GM08714 (cell line): ENCODE data around the gene IKZF1.

Experiments used
- H3K4me3 ChIP-seq: fragments of 200-500 bp; sonication (Bioruptor generic); 2 replicates; pipeline ENCODE4 v1.5.1; 2014; ENCODE audit warnings: mild to moderate bottlenecking, low read length, inconsistent platforms
- ZNF274 ChIP-seq: IDR thresholded peaks from 2 replicates; pipeline ENCODE4 v1.6.1; 2012; ENCODE audit warnings: mild to moderate bottlenecking, low read depth, low read length

The IKZF1 gene

GRCh38 chr7:50308532-50309385 is 4.2 kb downstream of the IKZF1 start:
- H3K4me3 ChIP-seq, result peak overlapping the region; percentile 98
- TF ChIP-seq ZNF274, result no peak

- peak overlapping the region; percentile 98 for H3K4me3 ChIP-seq
- TF ChIP-seq ZNF274, result no peak
Measured at GRCh38 chr7:50309721-50310120, 5.2 kb downstream of the IKZF1 start.

GRCh38 chr7:50310361-50310760 is 5.8 kb downstream of the IKZF1 start:
- no peak for TF ChIP-seq ZNF274
- H3K4me3 ChIP-seq, result peak overlapping the region; percentile 98

GRCh38 chr7:50310956-50311355 is 6.4 kb downstream of the IKZF1 start:
- TF ChIP-seq ZNF274, result no peak
- peak overlapping the region; percentile 98; the same call in 1 of the 2 replicates for H3K4me3 ChIP-seq

- H3K4me3 ChIP-seq, result peak overlapping the region; percentile 66
- TF ChIP-seq ZNF274, result no peak
Measured at GRCh38 chr7:50312250-50313162, 8.0 kb downstream of the IKZF1 start.

GRCh38 chr7:50314836-50315592 is 10.5 kb downstream of the IKZF1 start:
- no peak overlapping the region for H3K4me3 ChIP-seq
- no peak for TF ChIP-seq ZNF274

- TF ChIP-seq ZNF274, result no peak
- H3K4me3 ChIP-seq, result peak overlapping the region; percentile 20; the same call in 1 of the 2 replicates
Measured at GRCh38 chr7:50315739-50316671, 11.5 kb downstream of the IKZF1 start.

GRCh38 chr7:50317221-50317678 is 12.7 kb downstream of the IKZF1 start:
- TF ChIP-seq ZNF274, result no peak
- H3K4me3 ChIP-seq, result no peak overlapping the region

- no peak for TF ChIP-seq ZNF274
- H3K4me3 ChIP-seq, result peak overlapping the region; percentile 27; the same call in 1 of the 2 replicates
Measured at GRCh38 chr7:50317697-50318669, 13.5 kb downstream of the IKZF1 start.

GRCh38 chr7:50321487-50322067 is 17.1 kb downstream of the IKZF1 start:
- peak overlapping the region; percentile 50; the same call in 1 of the 2 replicates for H3K4me3 ChIP-seq
- TF ChIP-seq ZNF274, result no peak

GRCh38 chr7:50324113-50324512 is 19.6 kb downstream of the IKZF1 start:
- TF ChIP-seq ZNF274, result no peak
- no peak overlapping the region for H3K4me3 ChIP-seq
